Inferior parietal cortex (tissue), 1 donor: ENCODE results near the gene PRSS57.

ENCODE experiments used
- DNase-seq: peaks from one replicate; pipeline ENCODE4 v3.0.0-alpha.2; 2016; ENCODE audit errors: extremely low spot score

PRSS57 gene

GRCh38 chr19:638906-639252 is 56.4 kb downstream of the PRSS57 start:
- DNase-seq, result no peak
